HepG2 (cell line): ENCODE measurements around the gene STK39. TPM values are rescaled to one million over a fixed set of nuclear protein-coding genes. Genes with fewer than 3 reads are reported as not detected.

Source experiments
- BHLHE40 ChIP-seq: IDR thresholded peaks from 2 replicates; pipeline ENCODE4 v1.6.1; 2011; ENCODE audit warnings: low read length, improper control_type of control experiment
- DZIP1 ChIP-seq: sonication (generic); formaldehyde crosslinking; IDR thresholded peaks from 2 replicates; pipeline ENCODE4 v1.5.0; 2020; ENCODE audit warnings: mild to moderate bottlenecking, missing genetic modification reagents
- ETV6 ChIP-seq: sonication (generic); formaldehyde crosslinking; conservative IDR thresholded peaks from 2 replicates; pipeline ENCODE4 v1.4.0; 2020; ENCODE audit warnings: missing genetic modification reagents
- FOSL1 ChIP-seq: sonication (generic); formaldehyde crosslinking; IDR thresholded peaks from 2 replicates; pipeline ENCODE4 v1.9.0; 2021; ENCODE audit warnings: missing genetic modification reagents, borderline replicate concordance
- HMGXB3 ChIP-seq: sonication (generic); formaldehyde crosslinking; IDR thresholded peaks from 2 replicates; pipeline ENCODE4 v1.4.0; 2020; ENCODE audit warnings: missing genetic modification reagents, borderline replicate concordance
- PRDM10 ChIP-seq: sonication (generic); formaldehyde crosslinking; IDR thresholded peaks from 2 replicates; pipeline ENCODE4 v1.4.0; 2020; ENCODE audit warnings: low read depth, missing genetic modification reagents
- RARA ChIP-seq: IDR thresholded peaks from 2 replicates; pipeline ENCODE4 v1.6.1; 2016; ENCODE audit warnings: missing genetic modification reagents, missing compliant biosample characterization
- SOX5 ChIP-seq: IDR thresholded peaks from 2 replicates; pipeline ENCODE4 v1.6.1; 2016; ENCODE audit warnings: borderline replicate concordance
- TAF1 ChIP-seq: sonication (generic); formaldehyde crosslinking; IDR thresholded peaks from 2 replicates; pipeline ENCODE4 v1.4.0; 2020; ENCODE audit warnings: missing genetic modification reagents
- ZBTB33 ChIP-seq: sonication (generic); formaldehyde crosslinking; IDR thresholded peaks from 2 replicates; pipeline ENCODE4 v1.4.0; 2020; ENCODE audit warnings: missing genetic modification reagents
- ZNF160 ChIP-seq: sonication (generic); formaldehyde crosslinking; IDR thresholded peaks from 2 replicates; pipeline ENCODE4 v1.8.0; 2022; ENCODE audit warnings: mild to moderate bottlenecking, inconsistent platforms, missing genetic modification reagents
- ZNF274 ChIP-seq: sonication (generic); formaldehyde crosslinking; IDR thresholded peaks from 2 replicates; pipeline ENCODE4 v1.5.1; 2020; ENCODE audit warnings: mild to moderate bottlenecking, missing genetic modification reagents
- ZNF607 ChIP-seq: sonication (generic); formaldehyde crosslinking; IDR thresholded peaks from 2 replicates; pipeline ENCODE4 v1.5.1; 2020; ENCODE audit warnings: missing genetic modification reagents, mild to moderate bottlenecking, borderline replicate concordance
- ZNF724P ChIP-seq: sonication (generic); formaldehyde crosslinking; IDR thresholded peaks from 2 replicates; pipeline ENCODE4 v1.8.0; 2022; ENCODE audit warnings: missing genetic modification reagents, borderline replicate concordance
- polyA plus RNA-seq, 8 experiments: library from polyadenylated mRNA; depleted of rRNA in 3 of 8; stranded (reverse) in 7 of 8; unstranded in 1 of 8; fragments of >200 nt; fragmentation: Illumina TruSeq in 4 of 8; extraction: Trizol in 4 of 8; gene quantifications; 2 replicates each; pipeline versions ENCODE4 v1.2.1 to v1.2.3, GENCODE V29; 2011 to 2016; ENCODE audit warnings: low read depth in 4 of 8, missing spikeins in 1 of 8, mixed read lengths in 1 of 8; ENCODE audit not compliant: insufficient read depth in 1 of 8
- total RNA-seq, 5 experiments: library from RNA; depleted of rRNA; stranded (reverse); fragments of >200 nt; fragmentation: Illumina TruSeq; extraction: Trizol; gene quantifications; 2 replicates each; pipeline ENCODE4 v1.2.3, GENCODE V29; 2016; ENCODE audit warnings: low read depth in 1 of 5

STK39 gene
- total and polyA plus RNA-seq, 2 of the 13 experiments (the other 11 are each of a cell fraction or from before 2014, with no cell fraction given): 27.3 to 38.4 TPM

GRCh38 chr2:168247341-168248261 lies at the start of gene STK39 (continued):
- 0 out of 2 replicates have a peak, but pooled peaks have one; percentile 52 for TF ChIP-seq DZIP1 (CRISPR knock-in tag)
- TF ChIP-seq ETV6 (CRISPR knock-in tag): 0 out of 2 replicates have a peak, but pooled peaks have one; percentile 84
- 0 out of 2 replicates have a peak, but pooled peaks have one; percentile 64 for TF ChIP-seq PRDM10 (CRISPR knock-in tag)
- peak; percentile 65; the same call in 1 of the 2 replicates for TF ChIP-seq TAF1 (CRISPR knock-in tag)
- peak; percentile 48; the same call in 1 of the 2 replicates for TF ChIP-seq HMGXB3 (CRISPR knock-in tag)
- TF ChIP-seq FOSL1 (CRISPR knock-in tag): no peak
- TF ChIP-seq ZNF160 (CRISPR knock-in tag): peak; percentile 41; the same call in 1 of the 2 replicates
- peak; percentile 56; the same call in 1 of the 2 replicates for TF ChIP-seq SOX5 (CRISPR knock-in tag)
- TF ChIP-seq BHLHE40: no peak
- TF ChIP-seq ZNF607 (CRISPR knock-in tag): peak; percentile 18; the same call in 1 of the 2 replicates
- TF ChIP-seq ZNF274 (CRISPR knock-in tag): peak; percentile 32; the same call in 1 of the 2 replicates
- TF ChIP-seq RARA (CRISPR knock-in tag): peak; percentile 83
- TF ChIP-seq ZNF724P (CRISPR knock-in tag): peak; percentile 3; the same call in 1 of the 2 replicates
- peak; percentile 23; the same call in 1 of the 2 replicates for TF ChIP-seq ZBTB33
